Left forelimb (tissue), 1 donor: ENCODE measurements around the gene ASL.
"Not testable (repeated sequence)": the region's sequence is repeated elsewhere in the genome, so short reads cannot be mapped to it uniquely, and the experiment has no call there.

Experiments used
- DNase-seq: peaks from one replicate; pipeline ENCODE4 v3.0.0-alpha.2; 2018; ENCODE audit warnings: low spot score

ASL gene

GRCh38 chr7:66119245-66119850 lies 43.7 kb downstream of the ASL start:
- DNase-seq = no peak

DNA sequence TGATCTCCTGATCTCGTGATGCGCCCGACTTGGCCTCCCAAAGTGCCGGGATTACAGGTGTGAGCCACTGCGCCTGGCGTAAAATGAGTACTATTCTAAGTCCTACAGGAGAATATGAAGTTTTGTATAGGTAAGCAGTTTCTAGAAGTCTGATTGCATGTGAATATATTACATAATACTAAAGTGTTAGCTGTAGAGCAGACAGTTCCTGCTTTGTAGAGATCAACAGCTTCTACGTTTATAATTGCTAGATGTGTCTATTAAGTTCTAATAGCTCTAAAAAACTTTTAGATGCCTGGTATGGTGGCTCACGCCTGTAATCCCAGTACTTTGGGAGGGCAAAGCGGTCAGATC lies 47.5 kb downstream of the ASL start:
- no peak for DNase-seq

DNA sequence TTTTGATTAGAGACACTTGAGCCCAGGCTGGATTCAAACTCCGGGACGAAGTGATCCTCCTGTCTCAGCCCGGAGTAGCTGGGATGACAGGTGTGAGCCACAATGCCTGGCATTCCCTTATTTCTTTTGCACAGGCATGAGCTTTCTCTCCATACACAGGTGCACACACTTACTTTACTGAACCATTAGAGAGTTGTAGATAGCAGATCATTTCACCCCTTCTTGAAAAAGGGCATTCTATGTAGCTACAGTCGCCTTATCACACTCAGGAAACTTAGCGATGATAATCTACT lies 48.9 kb downstream of the ASL start:
- not testable (repeated sequence) for DNase-seq

DNA sequence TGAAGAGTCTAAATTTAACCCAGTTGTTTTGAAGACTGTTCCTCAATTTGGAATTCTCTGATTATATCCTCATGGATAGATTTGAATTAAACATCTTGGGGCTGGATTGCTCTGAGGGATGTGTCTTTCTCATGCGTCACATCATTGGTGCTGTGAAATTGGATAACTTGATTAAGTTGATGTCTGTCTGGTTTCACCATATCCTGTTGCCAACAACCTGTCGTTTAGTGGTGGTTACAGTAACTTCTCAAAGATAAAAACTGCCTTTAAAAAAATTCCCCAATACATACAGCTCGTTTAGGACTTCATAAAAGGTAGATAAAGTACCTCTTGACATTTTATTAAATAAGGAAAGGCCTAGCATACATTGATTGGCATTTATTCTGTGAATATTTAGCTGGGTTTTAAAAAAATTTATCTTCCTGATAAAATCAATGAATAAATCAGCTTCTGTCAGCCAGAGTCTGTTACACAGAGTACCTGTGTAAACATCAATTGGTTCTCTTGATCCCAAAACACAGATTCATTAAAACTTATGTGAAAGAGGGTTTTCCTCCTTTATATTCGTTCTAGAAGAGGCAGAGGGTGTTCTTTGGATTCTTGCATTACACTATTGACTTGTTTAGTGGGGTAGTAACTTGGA lies 49.6 kb downstream of the ASL start:
- DNase-seq = no peak

DNA sequence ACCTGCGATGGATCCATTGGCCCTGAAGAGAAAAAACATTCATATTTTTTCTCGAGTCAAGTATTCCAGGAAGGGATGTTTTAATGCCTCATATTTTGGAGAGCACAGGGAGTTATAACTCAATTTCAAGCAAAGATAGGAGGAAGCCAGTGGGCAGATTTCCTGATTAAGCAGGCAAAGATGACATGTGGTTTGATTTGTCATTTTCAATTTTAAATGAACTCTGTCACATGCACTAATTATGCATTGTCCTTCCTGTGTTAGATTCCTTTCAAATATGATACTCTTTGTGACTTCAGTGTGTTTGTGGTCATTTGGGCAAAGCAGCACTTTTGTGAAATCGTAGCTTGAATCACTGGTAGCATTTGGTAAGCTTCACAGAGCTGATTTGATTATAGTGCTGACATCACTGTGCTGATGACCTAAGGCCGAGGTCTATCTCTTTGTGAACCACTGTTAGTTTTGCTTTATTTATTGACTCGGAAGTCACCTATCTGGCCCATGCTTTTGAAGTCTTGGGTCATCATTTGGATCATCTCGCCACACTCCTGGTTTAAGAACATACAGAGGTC lies 50.2 kb downstream of the ASL start:
- DNase-seq = not testable (repeated sequence)

GRCh38 chr7:66127172-66127571 lies 51.6 kb downstream of the ASL start:
- not testable (repeated sequence) for DNase-seq

- DNase-seq = no peak
These were observed 63.6 kb downstream of the ASL start for GRCh38 chr7:66138994-66139752.

GRCh38 chr7:66140924-66141323 lies 65.3 kb downstream of the ASL start:
- DNase-seq = no peak

GRCh38 chr7:66142334-66142733 lies 66.7 kb downstream of the ASL start:
- no peak for DNase-seq

DNA sequence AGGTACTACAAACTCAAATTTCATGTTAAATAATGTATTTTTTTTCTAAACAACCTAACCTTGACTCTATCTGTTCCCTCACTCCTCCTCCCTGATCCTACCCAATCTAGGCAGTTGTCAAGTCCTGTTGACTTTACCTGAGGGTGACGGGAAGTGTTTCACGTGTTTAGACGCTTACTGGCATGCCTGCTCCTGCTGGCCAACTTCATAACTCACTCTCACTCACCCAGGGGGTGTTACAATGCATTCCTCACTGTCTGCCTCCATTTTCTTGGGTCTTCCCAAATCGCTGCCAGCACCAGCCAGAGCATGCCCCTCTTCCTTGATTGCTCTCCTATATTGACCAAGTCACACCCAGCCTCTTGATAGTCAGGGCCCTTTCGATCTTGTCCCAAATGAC lies 67.4 kb downstream of the ASL start:
- DNase-seq = no peak
